SK-N-SH treated with all-trans-retinoic acid at 6 μM for 48 hours (cell line): ENCODE measurements around the gene LRIG2.

ENCODE experiments used
- ATAC-seq: fragments of 200-7000 bp; cut with Tn5 transposase; 3 replicates; pipeline ENCODE4 v1.9.1; 2020; ENCODE audit warnings: mild to moderate bottlenecking, moderate library complexity
- ARNTL ChIP-seq: fragments of 450-650 bp; formaldehyde crosslinking; IDR thresholded peaks from 2 replicates; pipeline ENCODE4 v1.5.0; 2020; ENCODE audit warnings: low read depth, mild to moderate bottlenecking, moderate library complexity, borderline replicate concordance
- BACH2 ChIP-seq: fragments of 250-450 bp; sonication (Bioruptor Pico); IDR thresholded peaks from 2 replicates; pipeline ENCODE4 v1.9.0; 2021; ENCODE audit warnings: mild to moderate bottlenecking, borderline replicate concordance
- CREB5 ChIP-seq: fragments of 250-450 bp; sonication (Bioruptor Pico); IDR thresholded peaks from 2 replicates; pipeline ENCODE4 v1.5.1; 2020; ENCODE audit warnings: low read depth, mild to moderate bottlenecking, moderate library complexity
- CSDC2 ChIP-seq: fragments of 250-450 bp; sonication (Bioruptor Pico); IDR thresholded peaks from 2 replicates; pipeline ENCODE4 v1.5.0; 2020; ENCODE audit warnings: mild to moderate bottlenecking, moderate library complexity
- CSRNP3 ChIP-seq: fragments of 250-450 bp; sonication (Bioruptor Pico); IDR thresholded peaks from 2 replicates; pipeline ENCODE4 v1.5.1; 2021; ENCODE audit warnings: mild to moderate bottlenecking, moderate library complexity
- ESRRG ChIP-seq: fragments of 250-450 bp; sonication (Bioruptor Pico); IDR thresholded peaks from 2 replicates; pipeline ENCODE4 v1.6.1; 2021; ENCODE audit warnings: mild to moderate bottlenecking
- GLIS3 ChIP-seq: fragments of 250-450 bp; sonication (Bioruptor Pico); IDR thresholded peaks from 2 replicates; pipeline ENCODE4 v1.5.0; 2020; ENCODE audit warnings: mild to moderate bottlenecking, moderate library complexity
- ISL1 ChIP-seq: fragments of 250-450 bp; sonication (Bioruptor Pico); IDR thresholded peaks from 2 replicates; pipeline ENCODE4 v2.1.2; 2022; ENCODE audit warnings: mild to moderate bottlenecking, moderate library complexity
- OSR1 ChIP-seq: fragments of 250-450 bp; sonication (Bioruptor Pico); IDR thresholded peaks from 2 replicates; pipeline ENCODE4 v1.8.0; 2022; ENCODE audit warnings: moderate library complexity, mild to moderate bottlenecking, inconsistent platforms
- POU6F1 ChIP-seq: fragments of 250-450 bp; sonication (Bioruptor Pico); IDR thresholded peaks from 2 replicates; pipeline ENCODE4 v1.8.0; 2021; ENCODE audit warnings: low read depth, mild to moderate bottlenecking, moderate library complexity, borderline replicate concordance
- PPARA ChIP-seq: fragments of 250-450 bp; sonication (Bioruptor Pico); IDR thresholded peaks from 2 replicates; pipeline ENCODE4 v1.5.0; 2020; ENCODE audit warnings: mild to moderate bottlenecking, borderline replicate concordance
- RARB ChIP-seq: fragments of 250-450 bp; sonication (Bioruptor Pico); IDR thresholded peaks from 2 replicates; pipeline ENCODE4 v1.8.0; 2021; ENCODE audit warnings: mild to moderate bottlenecking, moderate library complexity
- TCF4 ChIP-seq: fragments of 250-450 bp; sonication (Bioruptor Pico); IDR thresholded peaks from 2 replicates; pipeline ENCODE4 v1.8.0; 2021; ENCODE audit warnings: mild to moderate bottlenecking, moderate library complexity, borderline replicate concordance
- TSHZ2 ChIP-seq: fragments of 250-450 bp; sonication (Bioruptor Pico); IDR thresholded peaks from 2 replicates; pipeline ENCODE4 v1.5.0; 2020; ENCODE audit warnings: mild to moderate bottlenecking, moderate library complexity
- ZFP3 ChIP-seq: fragments of 250-450 bp; sonication (Bioruptor Pico); IDR thresholded peaks from 2 replicates; pipeline ENCODE4 v1.5.0; 2020; ENCODE audit warnings: mild to moderate bottlenecking, moderate library complexity
- ZFP30 ChIP-seq: fragments of 450-650 bp; formaldehyde crosslinking; IDR thresholded peaks from 2 replicates; pipeline ENCODE4 v1.5.0; 2022; ENCODE audit warnings: mild to moderate bottlenecking, moderate library complexity
- ZNF565 ChIP-seq: fragments of 450-650 bp; formaldehyde crosslinking; conservative IDR thresholded peaks from 2 replicates; pipeline ENCODE4 v1.5.0; 2020; ENCODE audit warnings: low read depth, mild to moderate bottlenecking, moderate library complexity
- ZNF70 ChIP-seq: fragments of 450-650 bp; formaldehyde crosslinking; IDR thresholded peaks from 2 replicates; pipeline ENCODE4 v1.5.0; 2020; ENCODE audit warnings: mild to moderate bottlenecking, moderate library complexity
- ZNF8 ChIP-seq: fragments of 450-650 bp; formaldehyde crosslinking; IDR thresholded peaks from 2 replicates; pipeline ENCODE4 v1.5.0; 2020; ENCODE audit warnings: mild to moderate bottlenecking, moderate library complexity

Gene LRIG2

GRCh38 chr1:113140588-113141446, 67.8 kb downstream of the LRIG2 start:
- ATAC-seq, result peak; percentile 92

GRCh38 chr1:113141650-113142473, 68.9 kb downstream of the LRIG2 start:
- ATAC-seq, result peak; percentile 39
- no peak for TF ChIP-seq OSR1 (CRISPR knock-in tag)
- TF ChIP-seq ZNF8 (CRISPR knock-in tag), result no peak
- TF ChIP-seq CSDC2 (CRISPR knock-in tag), result no peak
- no peak for TF ChIP-seq GLIS3
- no peak for TF ChIP-seq PPARA
- no peak for TF ChIP-seq ZFP3 (CRISPR knock-in tag)
- TF ChIP-seq CREB5 (CRISPR knock-in tag), result no peak
- no peak for TF ChIP-seq ZNF565 (CRISPR knock-in tag)
- TF ChIP-seq BACH2, result no peak; the same call in 1 of the 2 replicates
- no peak for TF ChIP-seq TSHZ2 (CRISPR knock-in tag)
- no peak for TF ChIP-seq ZNF70 (CRISPR knock-in tag)

More at GRCh38 chr1:113140588-113141446, 67.8 kb downstream of the LRIG2 start:
- TF ChIP-seq RARB (CRISPR knock-in tag) (no peak), CREB5 (CRISPR knock-in tag) (no peak), BACH2 (no peak), POU6F1 (CRISPR knock-in tag) (no peak), ZNF8 (CRISPR knock-in tag) (no peak), CSRNP3 (no peak), ISL1 (CRISPR knock-in tag) (no peak), ZFP3 (CRISPR knock-in tag) (no peak), PPARA (no peak), TCF4 (CRISPR knock-in tag) (no peak), ESRRG (CRISPR knock-in tag) (no peak), ARNTL (CRISPR knock-in tag) (no peak), ZNF70 (CRISPR knock-in tag) (no peak), TSHZ2 (CRISPR knock-in tag) (no peak), ZFP30 (no peak)
